Tibial nerve (tissue), 4 donors: ENCODE results near the gene EFCAB14. TPM values are rescaled to one million over a fixed set of nuclear protein-coding genes. Genes with fewer than 3 reads are reported as not detected.
"Not testable (repeated sequence)": the region's sequence is repeated elsewhere in the genome, so short reads cannot be mapped to it uniquely, and the experiment has no call there.

Source experiments
- DNase-seq, 2 donors: peaks; one replicate each; pipeline ENCODE4 v3.0.0-alpha.2; 2019; ENCODE audit warnings: low spot score in 2 of 2
- H3K27ac ChIP-seq, 4 donors: fragments of 200-600 bp; sonication (generic) in 3 of 4; one replicate each; pipeline ENCODE4 v1.5.1; 2017 to 2019; ENCODE audit warnings: mild to moderate bottlenecking in 1 of 4
- H3K27me3 ChIP-seq, 2 donors: fragments of 200-600 bp; sonication (generic) in 1 of 2; one replicate each; pipeline versions ENCODE4 v1.5.1 to v1.6.0; 2017 to 2019
- H3K36me3 ChIP-seq, 3 donors: fragments of 200-600 bp; sonication (generic); one replicate each; pipeline ENCODE4 v1.5.1; 2018 to 2019
- H3K4me1 ChIP-seq, 4 donors: fragments of 200-600 bp; sonication (generic) in 3 of 4; one replicate each; pipeline ENCODE4 v1.5.1; 2017 to 2019
- H3K4me3 ChIP-seq, 4 donors: fragments of 200-600 bp; sonication (generic) in 3 of 4; one replicate each; pipeline ENCODE4 v1.5.1; 2017 to 2019; ENCODE audit warnings: mild to moderate bottlenecking in 1 of 4, moderate library complexity in 1 of 4
- H3K9me3 ChIP-seq, 4 donors: fragments of 200-600 bp; sonication (generic) in 3 of 4; one replicate each; pipeline ENCODE4 v1.5.1; 2017 to 2019
- CTCF ChIP-seq, 5 experiments: fragments of 200-600 bp in 3 of 5; fragments of 450-650 bp in 2 of 5; sonication (generic) in 3 of 5; IDR thresholded peaks; one replicate each; pipeline ENCODE4 v1.5.1; 2016 to 2019; ENCODE audit warnings: antibody characterized with exemption in 5 of 5, mild to moderate bottlenecking in 3 of 5, moderate library complexity in 2 of 5
- EP300 ChIP-seq, 2 donors: sonication (generic); formaldehyde crosslinking; IDR thresholded peaks; one replicate each; pipeline ENCODE4 v1.6.1; 2017; ENCODE audit warnings: antibody characterized with exemption in 2 of 2, mild to moderate bottlenecking in 1 of 2
- POLR2A ChIP-seq, 2 donors: fragments of 450-650 bp; IDR thresholded peaks; one replicate each; pipeline ENCODE4 v1.6.1; 2017; ENCODE audit warnings: antibody characterized with exemption in 2 of 2, mild to moderate bottlenecking in 2 of 2, moderate library complexity in 2 of 2
- WGBS, 2 donors: methylation state at CpG; one replicate each; pipeline ENCODE4 v1.1.5; 2018; 5-methylcytosine and 5-hydroxymethylcytosine counted together
- total RNA-seq, 4 donors: library from RNA; depleted of rRNA; stranded (reverse); fragments of >200 nt; gene quantifications; one replicate each; pipeline ENCODE4 v1.1.0, GENCODE V29; 2016

The EFCAB14 gene
- total RNA-seq, 4 donors from 2014 or later, result 81.0 to 106 (median 97.0) TPM

- H3K27me3 ChIP-seq, result no peaks in the 10 kb centered on the region
- H3K27ac ChIP-seq, result no peak overlapping the region
- DNase-seq, result no peak
- H3K4me3 ChIP-seq, result no peak overlapping the region
- peaks cover 0 to 6% (median 0%) of the 10 kb centered on the region in 4 donors for H3K9me3 ChIP-seq
- WGBS, 2 donors, result 4% methylated on average over 3 of the region's 3 CpGs
- no peaks in the 10 kb centered on the region for H3K4me1 ChIP-seq
- TF ChIP-seq CTCF (IDR thresholded peaks at IDR 0.05) (no peak), POLR2A (IDR thresholded peaks at IDR 0.05) (no peak), EP300 (IDR thresholded peaks at IDR 0.05) (no peak)
- H3K36me3 ChIP-seq, result no peaks in the 10 kb centered on the region
Measured at GRCh38 chr1:46735708-46736324, 16.9 kb upstream of the EFCAB14 start.

GRCh38 chr1:46728327-46728873, 9.5 kb upstream of the EFCAB14 start:
- not testable (repeated sequence) for H3K4me1 ChIP-seq, H3K9me3 ChIP-seq, H3K27ac ChIP-seq, H3K36me3 ChIP-seq, DNase-seq, H3K4me3 ChIP-seq
- WGBS, 2 donors, result 39 to 41% methylated on average over 6 of the region's 6 CpGs
- H3K27me3 ChIP-seq, result peaks cover 0 to 11% of the 10 kb centered on the region in 2 donors

GRCh38 chr1:46725736-46726108, 6.8 kb upstream of the EFCAB14 start:
- no peak for DNase-seq
- Histone ChIP-seq H3K27ac (no peak overlapping the region), H3K4me1 (peaks cover 0 to 5% (median 0%) of the 10 kb centered on the region in 4 donors), H3K36me3 (no peaks in the 10 kb centered on the region), H3K27me3 (peaks cover 0 to 11% of the 10 kb centered on the region in 2 donors), H3K9me3 (peaks cover 0 to under 1% (median 0%) of the 10 kb centered on the region in 4 donors), H3K4me3 (no peak overlapping the region)
- 64 to 69% methylated on average over 3 of the region's 3 CpGs for WGBS, 2 donors
- TF ChIP-seq POLR2A (IDR thresholded peaks at IDR 0.05) (no peak), CTCF (IDR thresholded peaks at IDR 0.05) (no peak), EP300 (IDR thresholded peaks at IDR 0.05) (no peak)

- no peaks in the 10 kb centered on the region for H3K36me3 ChIP-seq
- no peak overlapping the region for H3K4me3 ChIP-seq
- H3K27me3 ChIP-seq, result peaks cover 0 to 11% of the 10 kb centered on the region in 2 donors
- no peaks in the 10 kb centered on the region for H3K9me3 ChIP-seq
- 14 to 17% methylated on average over 7 of the region's 7 CpGs for WGBS, 2 donors
- TF ChIP-seq EP300 (IDR thresholded peaks at IDR 0.05), result peak in 1 of 2 donors; percentile 15
- TF ChIP-seq POLR2A (IDR thresholded peaks at IDR 0.05), result no peak
- TF ChIP-seq CTCF (IDR thresholded peaks at IDR 0.05), result peak; percentile 73 to 84 (median 81)
- DNase-seq, result peak; percentile 45 to 79
- peaks cover 0 to 5% (median 0%) of the 10 kb centered on the region in 4 donors for H3K4me1 ChIP-seq
- H3K27ac ChIP-seq, result no peak overlapping the region
Measured at GRCh38 chr1:46724991-46725735, 6.2 kb upstream of the EFCAB14 start.

- Histone ChIP-seq H3K36me3 (no peaks in the 10 kb centered on the region), H3K27me3 (peaks cover 0 to 11% of the 10 kb centered on the region in 2 donors), H3K4me1 (peaks cover 0 to 11% (median 3%) of the 10 kb centered on the region in 4 donors), H3K27ac (no peak overlapping the region), H3K9me3 (no peaks in the 10 kb centered on the region), H3K4me3 (no peak overlapping the region)
- no peak for DNase-seq
- WGBS, 2 donors, result 36 to 44% methylated on average over 4 of the region's 4 CpGs
- TF ChIP-seq CTCF (IDR thresholded peaks at IDR 0.05) (no peak), POLR2A (IDR thresholded peaks at IDR 0.05) (no peak), EP300 (IDR thresholded peaks at IDR 0.05) (no peak)
Measured at GRCh38 chr1:46723901-46724300, 5.0 kb upstream of the EFCAB14 start.
